Measurements from ENCODE around the gene DCP1B. TPM values are rescaled to one million over a fixed set of nuclear protein-coding genes. Genes with fewer than 3 reads are reported as not detected.

The DCP1B gene
- total RNA-seq, 1 experiment from 2014 or later = 4.8 TPM

DNA sequence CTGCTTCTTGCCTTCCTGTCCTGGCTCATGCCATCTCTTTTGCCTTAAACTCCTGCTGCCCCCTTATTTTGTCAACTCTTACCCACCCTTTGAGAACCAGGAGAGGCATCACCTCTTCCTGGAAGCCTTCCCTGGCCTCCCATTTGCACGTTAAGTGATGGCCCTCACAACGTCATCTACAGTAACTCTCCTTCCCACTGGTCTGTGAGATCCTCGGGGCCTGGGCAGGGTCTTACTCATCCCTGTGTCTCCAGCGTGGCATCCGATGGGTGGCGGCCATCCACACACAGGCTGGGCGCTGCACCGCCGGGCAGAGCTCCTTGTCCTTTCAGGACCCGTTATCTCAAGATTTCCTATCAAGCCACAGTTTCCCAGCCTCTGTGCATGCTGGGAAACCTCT is 69.0 kb downstream of the DCP1B start:
- ATAC-seq (no peak), DNase-seq (ENCODE audit: low read depth, low spot score) (no peak)
- no TSS peak for BruUV-seq (replicated peaks)
- H3K27me3 ChIP-seq (ENCODE audit: control insufficient read depth, insufficient read depth, low read length) = no peaks in the 10 kb centered on the region
- H3K27ac ChIP-seq (ENCODE audit: low read length) = no peak overlapping the region
- H3K4me3 ChIP-seq (ENCODE audit: low read depth in 2 of 2, low read length in 2 of 2) = no peak overlapping the region
- ChIA-PET CTCF (no interaction called here), POLR2A (no interaction called here)
- intact Hi-C loops (cut with micrococcal nuclease; ENCODE audit: unreplicated experiment) = loop anchor here (10.0 kb wide), 1 partner anchor 270 kb away; no protein-coding TSS in a partner anchor
- TF ChIP-seq POLR2AphosphoS5 (IDR thresholded peaks at IDR 0.05; ENCODE audit: low read depth, low read length) (no peak), TCF7L2 (IDR thresholded peaks at IDR 0.05; ENCODE audit: low read depth, low read length) (no peak), SIN3A (IDR thresholded peaks at IDR 0.05; ENCODE audit: borderline replicate concordance, insufficient read depth, low read depth, low read length) (no peak)
- TF ChIP-seq, protein P1, sequence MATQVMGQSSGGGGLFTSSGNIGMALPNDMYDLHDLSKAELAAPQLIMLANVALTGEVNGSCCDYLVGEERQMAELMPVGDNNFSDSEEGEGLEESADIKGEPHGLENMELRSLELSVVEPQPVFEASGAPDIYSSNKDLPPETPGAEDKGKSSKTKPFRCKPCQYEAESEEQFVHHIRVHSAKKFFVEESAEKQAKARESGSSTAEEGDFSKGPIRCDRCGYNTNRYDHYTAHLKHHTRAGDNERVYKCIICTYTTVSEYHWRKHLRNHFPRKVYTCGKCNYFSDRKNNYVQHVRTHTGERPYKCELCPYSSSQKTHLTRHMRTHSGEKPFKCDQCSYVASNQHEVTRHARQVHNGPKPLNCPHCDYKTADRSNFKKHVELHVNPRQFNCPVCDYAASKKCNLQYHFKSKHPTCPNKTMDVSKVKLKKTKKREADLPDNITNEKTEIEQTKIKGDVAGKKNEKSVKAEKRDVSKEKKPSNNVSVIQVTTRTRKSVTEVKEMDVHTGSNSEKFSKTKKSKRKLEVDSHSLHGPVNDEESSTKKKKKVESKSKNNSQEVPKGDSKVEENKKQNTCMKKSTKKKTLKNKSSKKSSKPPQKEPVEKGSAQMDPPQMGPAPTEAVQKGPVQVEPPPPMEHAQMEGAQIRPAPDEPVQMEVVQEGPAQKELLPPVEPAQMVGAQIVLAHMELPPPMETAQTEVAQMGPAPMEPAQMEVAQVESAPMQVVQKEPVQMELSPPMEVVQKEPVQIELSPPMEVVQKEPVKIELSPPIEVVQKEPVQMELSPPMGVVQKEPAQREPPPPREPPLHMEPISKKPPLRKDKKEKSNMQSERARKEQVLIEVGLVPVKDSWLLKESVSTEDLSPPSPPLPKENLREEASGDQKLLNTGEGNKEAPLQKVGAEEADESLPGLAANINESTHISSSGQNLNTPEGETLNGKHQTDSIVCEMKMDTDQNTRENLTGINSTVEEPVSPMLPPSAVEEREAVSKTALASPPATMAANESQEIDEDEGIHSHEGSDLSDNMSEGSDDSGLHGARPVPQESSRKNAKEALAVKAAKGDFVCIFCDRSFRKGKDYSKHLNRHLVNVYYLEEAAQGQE (IDR thresholded peaks at IDR 0.05; ENCODE audit: insufficient read depth in 1 of 2, low read depth in 2 of 2, low read length in 1 of 2) = no peak
- TF ChIP-seq, protein P2, sequence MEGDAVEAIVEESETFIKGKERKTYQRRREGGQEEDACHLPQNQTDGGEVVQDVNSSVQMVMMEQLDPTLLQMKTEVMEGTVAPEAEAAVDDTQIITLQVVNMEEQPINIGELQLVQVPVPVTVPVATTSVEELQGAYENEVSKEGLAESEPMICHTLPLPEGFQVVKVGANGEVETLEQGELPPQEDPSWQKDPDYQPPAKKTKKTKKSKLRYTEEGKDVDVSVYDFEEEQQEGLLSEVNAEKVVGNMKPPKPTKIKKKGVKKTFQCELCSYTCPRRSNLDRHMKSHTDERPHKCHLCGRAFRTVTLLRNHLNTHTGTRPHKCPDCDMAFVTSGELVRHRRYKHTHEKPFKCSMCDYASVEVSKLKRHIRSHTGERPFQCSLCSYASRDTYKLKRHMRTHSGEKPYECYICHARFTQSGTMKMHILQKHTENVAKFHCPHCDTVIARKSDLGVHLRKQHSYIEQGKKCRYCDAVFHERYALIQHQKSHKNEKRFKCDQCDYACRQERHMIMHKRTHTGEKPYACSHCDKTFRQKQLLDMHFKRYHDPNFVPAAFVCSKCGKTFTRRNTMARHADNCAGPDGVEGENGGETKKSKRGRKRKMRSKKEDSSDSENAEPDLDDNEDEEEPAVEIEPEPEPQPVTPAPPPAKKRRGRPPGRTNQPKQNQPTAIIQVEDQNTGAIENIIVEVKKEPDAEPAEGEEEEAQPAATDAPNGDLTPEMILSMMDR (IDR thresholded peaks at IDR 0.05) = no peak
- H3K36me3 ChIP-seq (ENCODE audit: control insufficient read depth, insufficient read depth, low read length) = no peaks in the 10 kb centered on the region
- H3K4me1 ChIP-seq (ENCODE audit: control insufficient read depth, insufficient read depth, low read length) = peaks cover 3% of the 10 kb centered on the region; the same call in 1 of the 2 replicates
- in situ Hi-C loops (cut with HindIII; ENCODE audit: low pct_unique_long_range_greater_than_20kb, low sequenced_read_pairs) = no loop called here
- H3K9me3 ChIP-seq (ENCODE audit: control insufficient read depth, insufficient read depth, low read depth, low read length) = no peaks in the 10 kb centered on the region

DNA sequence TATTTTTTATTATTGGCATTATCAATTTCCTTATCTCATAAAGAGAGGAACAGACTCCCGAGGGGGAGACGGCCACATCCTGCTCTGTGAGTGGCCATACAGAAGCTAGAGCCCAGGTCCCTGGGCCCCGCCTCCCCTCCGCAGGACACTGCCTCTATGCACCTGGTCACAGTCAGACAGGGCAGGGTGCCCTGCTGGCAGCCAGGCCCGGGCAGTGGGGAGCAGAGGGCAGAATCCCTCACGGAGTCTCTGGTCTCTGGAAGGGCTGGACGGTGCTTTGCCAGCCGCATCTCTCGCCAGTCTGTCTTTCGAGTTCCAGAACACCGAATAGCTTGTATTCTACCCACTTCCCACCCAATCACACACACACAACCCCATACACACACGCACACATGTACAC is 69.4 kb downstream of the DCP1B start:
- POLR2A ChIA-PET = no interaction called here
- Histone ChIP-seq H3K9me3 (ENCODE audit: control insufficient read depth, insufficient read depth, low read depth, low read length) (no peaks in the 10 kb centered on the region), H3K4me1 (ENCODE audit: control insufficient read depth, insufficient read depth, low read length) (peaks cover 3% of the 10 kb centered on the region; the same call in 1 of the 2 replicates), H3K4me3 (ENCODE audit: low read depth in 2 of 2, low read length in 2 of 2) (no peak overlapping the region), H3K36me3 (ENCODE audit: control insufficient read depth, insufficient read depth, low read length) (no peaks in the 10 kb centered on the region), H3K27ac (ENCODE audit: low read length) (no peak overlapping the region), H3K27me3 (ENCODE audit: control insufficient read depth, insufficient read depth, low read length) (no peaks in the 10 kb centered on the region)
- TF ChIP-seq SIN3A (IDR thresholded peaks at IDR 0.05; ENCODE audit: borderline replicate concordance, insufficient read depth, low read depth, low read length) (no peak), TCF7L2 (IDR thresholded peaks at IDR 0.05; ENCODE audit: low read depth, low read length) (no peak), POLR2AphosphoS5 (IDR thresholded peaks at IDR 0.05; ENCODE audit: low read depth, low read length) (no peak)
- TF ChIP-seq, protein P1 (IDR thresholded peaks at IDR 0.05; ENCODE audit: insufficient read depth in 1 of 2, low read depth in 2 of 2, low read length in 1 of 2) = no peak
- TF ChIP-seq, protein P2 (IDR thresholded peaks at IDR 0.05) = no peak
- in situ Hi-C loops (cut with HindIII; ENCODE audit: low pct_unique_long_range_greater_than_20kb, low sequenced_read_pairs) (no loop called here), intact Hi-C loops (cut with micrococcal nuclease; ENCODE audit: unreplicated experiment) (loop anchor here (10.0 kb wide), 1 partner anchor 270 kb away; no protein-coding TSS in a partner anchor)
- BruUV-seq (replicated peaks) = no TSS peak
- CTCF ChIA-PET = no interaction called here
- DNase-seq (ENCODE audit: low read depth, low spot score) (no peak), ATAC-seq (no peak)
